Calu3 (cell line): Measurements from ENCODE around the gene FRMD5. TPM values are rescaled to one million over a fixed set of nuclear protein-coding genes. Genes with fewer than 3 reads are reported as not detected.

Source experiments
- BruUV-seq: library from RNA; stranded (reverse); fragments of 400-500 nt; replicated peaks from 2 replicates; lab custom pipeline; 2021; lab: Mats Ljungman, UMichigan
- CTCF ChIA-PET: fragments of 300-600 bp; sonication (Branson Sonifier 250); formaldehyde crosslinking; loops from one replicate; lab custom pipeline; 2022; ENCODE audit warnings: antibody characterized with exemption; lab: Charles Lee
- DNase-seq: peaks from one replicate; pipeline ENCODE4 v3.0.0; 2022
- H3K27ac Mint-ChIP-seq: one replicate; pipeline ENCODE4 v1.8.0; 2022; ENCODE audit warnings: mixed read lengths; ENCODE audit not compliant: unreplicated experiment
- H3K27me3 Mint-ChIP-seq: one replicate; pipeline ENCODE4 v1.8.0; 2022; ENCODE audit warnings: mixed read lengths; ENCODE audit not compliant: unreplicated experiment
- H3K36me3 Mint-ChIP-seq: one replicate; pipeline ENCODE4 v1.8.0; 2022; ENCODE audit warnings: mild to moderate bottlenecking, moderate library complexity, mixed read lengths; ENCODE audit not compliant: insufficient read depth, unreplicated experiment
- H3K4me1 Mint-ChIP-seq: one replicate; pipeline ENCODE4 v1.8.0; 2022; ENCODE audit warnings: mild to moderate bottlenecking, low read depth, mixed read lengths; ENCODE audit not compliant: unreplicated experiment
- H3K4me3 Mint-ChIP-seq: one replicate; pipeline ENCODE4 v1.8.0; 2022; ENCODE audit warnings: mild to moderate bottlenecking, low read depth, moderate library complexity, mixed read lengths; ENCODE audit not compliant: unreplicated experiment
- H3K9me3 Mint-ChIP-seq: one replicate; pipeline ENCODE4 v1.8.0; 2022; ENCODE audit warnings: low read depth, mixed read lengths; ENCODE audit not compliant: unreplicated experiment
- CTCF ChIP-seq: fragments of 200-600 bp; IDR thresholded peaks from one replicate; pipeline ENCODE4 v1.8.0; 2022; ENCODE audit warnings: antibody characterized with exemption; ENCODE audit not compliant: unreplicated experiment
- intact Hi-C: fragments of 100-400 bp; cut with micrococcal nuclease; formaldehyde crosslinking; loops from one replicate; pipeline ENCODE4 v1.10.0; 2022; ENCODE audit not compliant: unreplicated experiment
- total RNA-seq: library from RNA; stranded (reverse); gene quantifications from 2 replicates; pipeline ENCODE4 v1.2.3, GENCODE V29; 2022

FRMD5 gene
- total RNA-seq, 1 experiment from 2014 or later: 10.9 TPM

- H3K36me3 Mint-ChIP-seq: no peaks in the 10 kb centered on the region
- no TSS peak for BruUV-seq
- intact Hi-C loops: no loop called here
- no peaks in the 10 kb centered on the region for H3K9me3 Mint-ChIP-seq
- CTCF ChIA-PET: no interaction called here
- no peak overlapping the region for H3K4me3 Mint-ChIP-seq
- no peak overlapping the region for H3K27ac Mint-ChIP-seq
- TF ChIP-seq CTCF: no peak
- peaks cover 20% of the 10 kb centered on the region for H3K4me1 Mint-ChIP-seq
- H3K27me3 Mint-ChIP-seq: no peaks in the 10 kb centered on the region
- no peak for DNase-seq
These were observed 239.9 kb downstream of the FRMD5 start for GRCh38 chr15:43955140-43955539.

DNA sequence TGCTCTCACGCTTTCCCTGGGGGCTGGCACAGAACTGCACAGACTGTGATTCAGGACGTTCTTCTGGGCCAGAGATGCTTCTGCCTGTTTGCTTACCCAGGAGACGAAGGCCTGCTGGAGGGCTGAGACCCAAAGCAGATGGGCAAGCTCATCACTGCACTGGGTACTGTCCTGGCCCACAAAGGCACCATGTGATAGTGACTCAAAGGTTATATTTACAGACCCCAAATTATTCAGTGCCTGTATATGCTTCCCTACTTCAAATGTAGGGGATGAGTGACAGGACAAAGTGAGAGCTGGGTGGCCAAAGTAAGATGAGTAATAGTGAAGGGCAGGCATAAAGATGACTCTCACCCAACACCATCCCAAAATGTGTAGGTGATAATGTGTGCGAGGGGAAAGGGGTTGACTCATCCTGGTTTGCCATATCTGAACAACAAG lies 240.9 kb downstream of the FRMD5 start:
- no peak for DNase-seq
- Mint-ChIP-seq H3K4me3 (no peak overlapping the region), H3K27ac (no peak overlapping the region), H3K9me3 (no peaks in the 10 kb centered on the region), H3K4me1 (peaks cover 19% of the 10 kb centered on the region), H3K36me3 (no peaks in the 10 kb centered on the region), H3K27me3 (no peaks in the 10 kb centered on the region)
- intact Hi-C loops: no loop called here
- no peak for TF ChIP-seq CTCF
- CTCF ChIA-PET: no interaction called here
- no TSS peak for BruUV-seq

- DNase-seq: no peak
- Mint-ChIP-seq H3K27ac (no peak overlapping the region), H3K4me3 (no peak overlapping the region), H3K4me1 (peaks cover 11% of the 10 kb centered on the region), H3K36me3 (no peaks in the 10 kb centered on the region), H3K27me3 (no peaks in the 10 kb centered on the region), H3K9me3 (no peaks in the 10 kb centered on the region)
- TF ChIP-seq CTCF: no peak
- BruUV-seq: no TSS peak
- intact Hi-C loops: no loop called here
- CTCF ChIA-PET: no interaction called here
These were observed 241.7 kb downstream of the FRMD5 start for GRCh38 chr15:43953402-43953801.

DNA sequence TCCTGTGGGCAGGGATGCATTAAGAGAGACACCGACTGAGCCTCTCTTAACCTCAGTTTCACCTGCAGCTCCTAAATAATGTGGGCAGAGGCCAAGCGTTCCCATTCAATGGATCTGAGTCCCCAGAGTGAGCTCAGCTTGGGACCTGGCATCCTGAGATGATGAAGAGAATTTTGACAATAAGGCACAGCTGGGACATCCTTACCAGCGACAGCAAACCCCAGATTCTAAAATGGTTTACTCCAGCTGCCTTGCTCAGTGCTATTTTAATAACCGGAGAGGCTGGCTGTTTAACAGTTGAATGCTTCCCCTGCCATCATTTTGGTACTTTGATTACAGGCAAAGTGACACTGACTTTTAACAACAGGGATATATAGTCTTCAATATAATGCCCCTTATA lies 244.5 kb downstream of the FRMD5 start:
- CTCF ChIA-PET: no interaction called here
- Mint-ChIP-seq H3K27ac (no peak overlapping the region), H3K4me1 (no peaks in the 10 kb centered on the region), H3K27me3 (no peaks in the 10 kb centered on the region), H3K36me3 (no peaks in the 10 kb centered on the region), H3K4me3 (no peak overlapping the region), H3K9me3 (no peaks in the 10 kb centered on the region)
- intact Hi-C loops: no loop called here
- no peak for TF ChIP-seq CTCF
- DNase-seq: no peak
- no TSS peak for BruUV-seq
